IPS-11a (cell line): ENCODE results near the gene CACNA1E.

Experiments used
- H3K4me3 ChIP-seq: one replicate; pipeline ENCODE4 v1.5.1; 2013; ENCODE audit warnings: low read depth, low read length, control low read depth

The CACNA1E gene

DNA sequence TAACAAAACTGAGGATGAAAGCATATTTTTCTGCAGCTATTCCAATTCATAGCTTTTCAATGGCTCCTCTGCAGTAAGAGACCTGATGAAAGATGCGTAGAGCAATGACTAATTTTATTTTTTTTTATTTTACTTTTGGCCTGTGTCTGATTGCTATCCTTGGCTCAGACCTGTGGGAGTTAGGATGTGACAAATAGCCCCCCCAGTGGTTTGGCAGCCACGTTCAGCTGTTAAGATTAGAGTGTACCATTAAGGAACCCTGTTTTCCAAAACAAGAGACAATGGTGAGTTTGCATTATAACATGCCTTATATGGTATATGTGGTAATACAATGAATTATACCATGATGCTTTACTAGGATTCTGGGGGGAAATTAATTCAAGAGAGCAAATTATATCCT is 264.7 kb downstream of the CACNA1E start:
- H3K4me3 ChIP-seq: no peak overlapping the region

DNA sequence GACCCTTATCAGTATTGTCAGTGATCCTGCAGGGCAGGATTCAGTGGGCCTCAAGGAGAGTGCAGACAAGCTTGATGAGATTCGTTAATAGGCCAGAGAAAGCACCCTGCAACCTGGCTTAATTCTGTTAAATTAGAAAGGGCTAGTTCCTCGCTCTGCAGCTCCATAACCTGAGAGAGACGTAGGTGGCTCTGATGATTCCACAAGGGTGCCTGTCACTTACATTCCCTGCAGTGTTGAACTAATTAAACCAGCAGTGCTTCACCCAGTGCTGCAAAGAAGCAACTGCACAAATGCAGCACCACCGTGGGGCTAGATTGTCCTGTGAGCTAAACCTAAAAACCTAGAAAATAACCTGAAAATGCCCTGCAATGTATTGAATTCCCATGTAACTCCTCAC is 270.8 kb downstream of the CACNA1E start:
- H3K4me3 ChIP-seq: no peak overlapping the region

DNA sequence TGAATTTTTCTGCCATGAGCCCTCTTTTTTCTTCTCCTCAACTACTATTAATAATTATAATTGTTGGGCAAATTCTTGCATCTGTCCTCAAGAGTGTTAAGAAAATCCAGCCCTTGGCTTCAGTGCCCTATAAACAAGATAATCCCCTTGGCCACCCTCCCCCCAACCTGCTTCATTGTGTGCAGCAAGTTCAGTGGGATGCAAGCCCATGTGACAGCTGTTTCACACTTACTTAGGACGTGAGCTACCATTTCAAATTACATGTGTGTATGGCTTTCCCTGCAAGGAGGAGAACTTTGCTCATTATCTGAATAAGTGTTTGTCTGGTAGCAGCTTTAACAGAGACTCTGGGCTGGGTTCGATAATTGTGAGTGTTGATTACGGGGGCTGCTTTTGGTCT is 276.2 kb downstream of the CACNA1E start:
- H3K4me3 ChIP-seq: no peak overlapping the region

DNA sequence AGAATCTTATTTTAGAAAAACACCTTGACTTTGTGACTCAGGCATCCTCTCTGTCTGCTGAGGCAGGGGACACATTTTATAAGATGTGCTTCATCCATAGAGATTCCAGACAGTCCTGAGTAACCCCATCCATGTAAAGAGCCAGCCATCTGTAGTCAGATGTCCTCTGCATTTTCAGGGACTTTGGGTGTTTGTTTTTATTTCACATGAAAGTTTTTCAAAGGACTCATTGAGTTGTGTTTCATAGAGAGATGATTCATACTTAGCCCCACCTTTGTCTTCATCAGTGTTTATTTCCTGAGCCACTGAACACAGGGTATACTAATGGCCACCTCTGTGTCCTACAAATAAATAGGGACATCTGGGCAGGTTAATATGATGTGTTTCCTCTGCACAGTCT is 280.4 kb downstream of the CACNA1E start:
- no peak overlapping the region for H3K4me3 ChIP-seq

DNA sequence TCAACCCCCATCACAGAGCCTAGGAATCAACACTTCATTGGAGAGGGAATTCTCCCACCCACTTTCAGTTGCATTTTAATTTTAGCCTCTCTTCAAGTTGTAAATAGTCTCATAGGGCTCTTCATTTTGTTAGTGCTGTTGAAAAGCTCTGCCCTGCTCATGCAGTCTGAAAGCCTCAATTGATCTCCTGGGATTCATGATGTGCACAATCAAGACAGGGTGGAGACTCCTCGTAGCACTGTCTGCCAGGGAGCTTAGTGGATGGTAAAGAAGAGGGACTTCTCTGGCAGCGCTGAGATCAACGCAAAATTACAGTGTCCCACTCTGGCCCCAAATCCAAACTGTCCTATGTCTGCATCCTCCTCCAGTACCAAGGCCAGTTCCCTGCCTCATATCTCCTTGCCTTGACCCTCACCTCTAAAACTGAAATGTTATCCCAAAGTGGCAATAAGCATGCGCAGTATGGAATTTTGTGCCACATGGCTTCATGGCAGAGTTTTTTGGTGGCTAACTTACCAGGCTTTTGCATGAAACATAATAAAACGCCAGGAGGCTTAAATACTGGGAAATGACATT is 282.2 kb downstream of the CACNA1E start:
- H3K4me3 ChIP-seq: no peak overlapping the region

DNA sequence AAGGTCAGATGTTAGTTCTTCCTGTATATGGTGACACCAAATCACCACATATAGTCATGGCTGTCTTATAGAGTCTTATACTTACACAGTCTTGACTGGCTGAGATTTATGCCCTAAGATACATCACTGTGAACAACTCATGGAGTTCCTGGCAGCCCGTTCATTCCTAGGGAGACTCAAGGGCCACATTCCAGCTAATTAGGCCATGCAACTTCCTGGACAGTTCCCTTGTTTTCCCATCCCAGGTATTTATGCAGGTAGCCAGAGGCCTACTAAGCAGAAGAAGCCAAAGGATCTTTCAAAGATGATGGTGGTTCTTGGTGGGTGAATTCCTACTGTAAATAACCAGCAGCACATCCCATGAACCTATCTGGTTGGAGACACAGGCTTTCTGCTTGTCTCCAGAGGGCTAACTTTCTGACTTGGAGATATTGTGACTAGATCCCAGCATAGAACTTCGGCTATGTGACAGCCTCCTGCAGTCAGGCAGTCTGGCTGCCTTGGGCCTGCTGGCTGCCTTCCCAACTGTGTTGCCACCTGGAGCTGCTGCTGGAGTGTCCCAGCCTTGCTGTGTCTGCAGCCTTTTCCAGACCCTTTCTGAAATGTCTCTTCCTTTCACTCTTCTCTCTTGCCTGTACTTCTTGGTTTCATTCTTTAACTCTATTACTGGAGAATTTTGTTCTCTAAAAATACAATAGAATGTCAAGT is 283.8 kb downstream of the CACNA1E start:
- H3K4me3 ChIP-seq: no peak overlapping the region

DNA sequence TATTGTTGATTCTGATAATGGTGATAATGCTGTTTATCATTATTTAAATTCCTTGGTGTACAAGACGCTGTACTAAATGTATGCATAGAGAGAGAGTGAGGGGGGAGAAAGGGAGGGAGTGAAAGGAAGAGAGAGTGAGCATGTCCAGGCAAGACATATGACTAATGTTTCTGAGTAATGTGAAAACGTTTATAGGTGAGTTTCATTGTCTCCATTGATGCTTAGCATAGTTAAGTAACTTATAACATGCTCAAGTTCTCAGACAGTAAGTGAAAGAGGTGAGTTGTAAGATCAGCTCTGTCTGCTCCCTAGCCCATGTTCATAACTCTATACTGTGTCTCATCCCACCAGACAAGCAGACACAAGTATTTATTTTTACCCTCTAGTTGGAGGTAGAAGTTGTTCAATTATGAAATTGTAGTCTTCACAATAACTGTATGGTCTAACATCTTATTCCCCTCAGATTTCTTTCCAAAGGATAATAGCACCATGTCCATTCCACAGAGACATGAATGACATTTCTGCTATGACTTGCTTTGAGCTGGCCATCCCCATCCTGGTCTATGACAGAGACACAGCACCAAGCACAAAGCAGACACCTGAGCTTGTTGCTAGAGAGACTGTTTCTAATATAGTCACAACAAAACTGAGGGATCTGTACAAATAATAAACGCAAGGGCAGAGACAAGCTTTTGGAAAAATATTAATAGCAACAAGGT is 285.1 kb downstream of the CACNA1E start:
- H3K4me3 ChIP-seq: no peak overlapping the region

DNA sequence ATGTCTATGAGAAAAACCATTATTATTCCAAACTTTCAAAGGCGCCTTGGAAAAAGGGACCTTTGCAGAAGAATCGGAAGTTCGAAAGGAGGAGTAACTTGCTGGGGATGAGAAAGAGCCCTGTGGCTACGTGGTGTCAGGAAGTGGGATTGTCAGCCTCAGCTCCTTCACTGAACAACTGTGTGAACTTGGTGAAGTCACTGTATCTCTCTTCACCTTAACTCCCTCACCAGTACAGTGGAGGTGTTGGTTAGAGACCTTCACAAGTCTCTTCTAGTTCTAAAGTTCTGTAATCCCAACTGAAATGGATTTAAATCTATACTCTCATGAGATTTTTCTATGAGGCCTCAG is 285.6 kb downstream of the CACNA1E start:
- H3K4me3 ChIP-seq: no peak overlapping the region

DNA sequence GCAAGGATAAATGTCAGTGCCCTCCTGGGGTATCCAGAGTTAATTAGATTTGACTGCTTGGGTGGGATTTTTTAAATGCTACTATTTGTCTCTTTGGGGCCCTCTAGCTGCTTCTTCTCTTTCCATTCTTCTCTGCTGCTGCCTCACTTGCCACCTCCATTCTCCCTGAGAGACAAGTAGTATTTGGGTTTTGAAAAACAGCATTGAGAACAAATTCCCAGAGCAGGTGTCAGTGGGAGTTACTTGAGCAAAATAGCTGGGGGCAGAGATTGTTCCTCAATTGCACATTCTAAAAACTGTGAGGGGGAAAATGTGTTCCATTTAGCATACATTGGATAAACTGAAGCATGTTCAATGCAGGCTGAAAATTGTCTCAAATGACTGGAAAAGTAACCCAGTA is 286.5 kb downstream of the CACNA1E start:
- no peak overlapping the region for H3K4me3 ChIP-seq

DNA sequence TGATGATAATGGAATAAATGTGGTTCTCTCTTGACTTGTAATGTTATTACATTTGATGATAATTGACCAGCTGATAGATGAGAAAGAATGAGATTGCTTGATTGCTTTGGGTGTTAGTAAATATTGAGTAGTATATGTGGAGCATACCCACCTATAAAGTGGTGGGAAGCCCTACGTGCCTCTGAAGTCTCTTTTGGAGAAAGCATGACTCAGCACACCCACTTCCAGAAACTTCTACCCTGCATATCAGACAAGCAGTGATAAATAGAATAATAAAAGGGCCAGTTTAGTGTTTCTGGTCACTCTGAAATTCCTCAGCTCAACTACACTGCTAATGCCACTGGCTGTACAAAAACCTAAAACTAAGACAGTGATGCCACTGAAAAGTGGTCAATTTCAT is 289.4 kb downstream of the CACNA1E start:
- H3K4me3 ChIP-seq: no peak overlapping the region

DNA sequence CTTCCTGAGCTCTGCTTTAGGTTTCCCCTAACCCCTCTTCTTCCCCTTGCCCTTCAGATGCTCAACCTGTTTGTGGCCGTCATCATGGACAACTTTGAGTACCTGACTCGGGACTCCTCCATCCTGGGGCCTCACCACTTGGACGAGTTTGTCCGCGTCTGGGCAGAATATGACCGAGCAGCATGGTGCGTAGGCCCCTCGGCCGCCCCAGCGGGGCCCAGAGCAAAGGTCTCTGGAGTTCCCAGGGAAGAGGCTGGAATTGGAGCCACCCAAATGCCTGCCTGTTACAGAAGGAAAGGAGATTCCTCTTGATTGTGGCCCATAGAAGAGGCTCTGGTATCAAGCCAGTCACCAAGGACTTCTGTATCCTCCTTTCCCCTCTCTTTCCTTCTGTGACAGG is 292.7 kb downstream of the CACNA1E start:
- no peak overlapping the region for H3K4me3 ChIP-seq

DNA sequence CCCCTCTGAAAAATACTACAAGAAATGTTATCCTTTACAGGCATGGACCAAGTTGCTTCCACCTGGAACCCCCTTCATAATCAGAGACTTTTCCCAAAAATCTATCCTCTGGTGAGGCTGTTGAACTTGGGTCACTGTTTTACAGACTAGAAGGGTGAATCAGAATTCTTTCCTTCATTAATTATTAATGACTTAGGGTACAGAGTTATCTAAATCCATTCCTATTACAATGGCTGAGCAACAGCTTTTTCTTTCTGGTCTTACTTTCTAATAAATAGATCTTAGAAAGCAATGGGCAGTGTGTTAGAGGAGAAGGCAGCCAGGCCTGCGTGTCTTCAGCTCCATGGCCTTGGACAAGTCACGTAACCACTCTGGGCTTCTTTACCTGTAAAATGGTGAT is 294.0 kb downstream of the CACNA1E start:
- H3K4me3 ChIP-seq: no peak overlapping the region

DNA sequence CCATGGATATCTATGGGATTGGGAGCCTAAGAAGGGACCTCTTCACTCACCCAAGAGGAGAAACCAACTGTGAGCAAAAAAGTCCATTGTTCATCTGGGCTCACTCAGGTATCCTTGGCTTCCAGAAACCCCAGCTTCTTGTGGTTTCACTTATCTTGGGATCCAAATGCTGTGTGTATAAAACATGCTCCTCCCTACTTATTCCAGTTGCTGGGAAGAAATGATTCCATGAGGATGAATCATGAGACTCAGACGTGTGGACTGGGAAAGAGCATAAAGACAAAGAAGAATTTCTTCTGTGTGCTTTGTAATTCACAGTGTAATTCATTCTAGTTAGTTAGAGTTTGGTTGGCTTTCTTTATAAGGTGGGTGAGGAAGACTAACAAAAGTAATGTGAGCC is 294.5 kb downstream of the CACNA1E start:
- no peak overlapping the region for H3K4me3 ChIP-seq

DNA sequence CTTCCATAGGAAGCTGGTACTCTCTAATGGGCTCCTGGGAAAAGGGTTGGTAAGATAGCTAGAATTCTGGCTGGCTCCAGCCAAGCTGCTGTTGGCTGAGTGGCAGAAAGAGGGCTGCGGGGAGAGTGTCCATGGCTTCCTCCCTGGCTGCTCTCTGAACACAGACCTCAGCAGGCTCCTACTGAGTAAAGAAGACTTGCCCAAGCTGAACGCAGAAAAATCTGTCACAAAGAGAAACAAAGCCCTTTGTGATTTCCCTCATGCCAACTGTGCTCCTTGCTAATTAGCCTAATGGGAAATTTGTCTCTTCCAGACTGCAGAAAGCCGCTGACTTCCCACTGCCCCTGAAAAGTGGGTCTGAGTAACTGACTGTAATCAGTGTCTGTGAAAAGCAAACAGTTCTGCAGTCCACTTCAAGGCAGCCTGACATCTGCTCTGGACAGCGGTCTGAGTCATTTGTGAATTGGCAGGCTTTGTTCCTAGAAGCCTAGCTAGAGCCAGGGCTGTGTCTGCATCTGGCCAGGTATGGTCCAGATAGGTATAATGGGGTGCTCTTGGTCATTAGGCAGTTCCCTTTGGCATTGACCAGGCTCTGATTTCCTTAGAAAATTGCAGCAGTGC is 295.4 kb downstream of the CACNA1E start:
- no peak overlapping the region for H3K4me3 ChIP-seq

DNA sequence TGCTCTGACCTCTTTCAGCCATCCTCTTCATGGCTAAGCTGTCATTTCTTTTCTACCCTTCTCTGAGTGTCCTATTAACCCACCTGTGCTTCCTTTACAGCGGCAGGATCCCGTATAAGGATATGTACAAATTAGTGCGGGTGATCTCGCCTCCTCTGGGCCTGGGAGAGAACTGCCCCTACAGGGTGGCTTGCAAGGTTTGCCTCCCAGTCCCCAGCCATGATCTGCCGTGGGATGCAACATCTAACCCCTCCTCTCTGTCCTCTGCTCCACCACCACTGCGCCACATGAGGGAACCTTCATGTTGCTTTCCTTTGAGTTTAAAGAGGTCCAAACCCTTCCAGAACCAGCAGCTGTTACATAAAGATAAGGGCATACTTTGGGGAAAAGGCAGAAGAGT is 296.0 kb downstream of the CACNA1E start:
- no peak overlapping the region for H3K4me3 ChIP-seq

DNA sequence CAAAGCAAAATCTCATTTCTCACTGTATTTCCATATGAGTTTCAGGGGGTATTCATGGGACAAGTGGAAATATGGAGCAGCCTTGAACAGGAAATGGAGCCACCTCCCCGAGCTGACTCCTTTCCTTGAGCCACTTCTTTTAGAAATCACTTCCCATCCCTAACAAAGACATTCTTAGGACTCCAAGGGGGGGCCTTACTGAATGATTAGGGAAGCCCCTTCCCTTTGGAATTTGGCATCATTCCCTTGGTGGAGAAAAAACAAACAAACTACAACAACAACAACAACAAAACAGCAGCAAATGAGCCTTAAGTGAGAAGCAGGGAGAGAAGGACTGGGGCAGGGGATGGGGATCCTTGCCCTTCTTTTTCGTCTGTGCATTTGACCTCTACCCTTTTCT is 299.9 kb downstream of the CACNA1E start:
- no peak overlapping the region for H3K4me3 ChIP-seq

DNA sequence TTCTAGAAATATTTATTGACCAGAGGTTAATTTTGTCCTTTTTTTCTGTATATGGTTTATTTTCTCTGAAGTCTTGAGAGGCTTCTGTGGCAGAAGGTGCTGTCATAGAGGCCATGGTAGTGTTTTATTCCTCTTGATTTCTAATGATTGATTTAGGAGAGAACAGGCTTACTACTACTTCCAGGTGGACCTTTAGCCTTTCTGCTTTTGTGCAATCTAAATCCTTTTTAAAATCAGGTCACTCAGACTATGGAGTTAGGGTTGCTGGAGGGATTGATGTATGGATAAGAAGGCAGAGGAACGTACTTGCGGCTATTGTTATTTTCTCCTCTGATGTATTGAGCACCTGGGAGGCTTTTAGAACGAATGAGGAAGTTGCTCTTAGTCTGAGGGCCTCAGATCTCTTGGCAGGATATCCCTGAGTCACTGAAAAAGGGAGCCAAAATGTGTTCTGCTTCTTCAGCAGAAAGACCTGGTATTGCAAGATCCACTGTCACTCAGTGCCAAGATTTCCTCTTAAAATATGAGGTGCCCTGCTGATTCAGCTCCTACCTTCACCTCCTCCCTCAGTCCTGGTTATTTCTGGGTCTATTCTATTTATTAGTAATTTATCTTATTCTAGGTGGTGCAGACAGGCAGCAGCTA is 300.8 kb downstream of the CACNA1E start:
- no peak overlapping the region for H3K4me3 ChIP-seq

DNA sequence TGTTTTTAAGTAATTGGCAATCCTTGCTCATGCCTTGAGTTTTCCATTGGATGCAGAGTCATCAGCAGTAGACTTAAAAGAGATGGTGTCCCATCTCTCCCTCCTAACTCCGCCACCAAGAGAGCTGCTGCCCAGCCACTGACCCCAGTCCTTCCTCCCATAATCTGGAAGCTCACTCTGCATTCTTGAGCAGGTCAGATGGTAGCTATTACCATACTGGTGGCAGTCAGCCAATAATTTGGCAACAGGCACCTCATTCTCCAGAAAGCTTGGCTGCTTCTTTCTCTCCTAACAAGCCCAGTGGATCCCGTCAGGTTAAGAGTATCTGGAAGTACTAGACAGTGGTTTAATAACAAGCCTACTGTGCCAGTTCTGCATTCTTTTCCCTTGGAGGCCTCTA is 306.1 kb downstream of the CACNA1E start:
- H3K4me3 ChIP-seq: no peak overlapping the region

DNA sequence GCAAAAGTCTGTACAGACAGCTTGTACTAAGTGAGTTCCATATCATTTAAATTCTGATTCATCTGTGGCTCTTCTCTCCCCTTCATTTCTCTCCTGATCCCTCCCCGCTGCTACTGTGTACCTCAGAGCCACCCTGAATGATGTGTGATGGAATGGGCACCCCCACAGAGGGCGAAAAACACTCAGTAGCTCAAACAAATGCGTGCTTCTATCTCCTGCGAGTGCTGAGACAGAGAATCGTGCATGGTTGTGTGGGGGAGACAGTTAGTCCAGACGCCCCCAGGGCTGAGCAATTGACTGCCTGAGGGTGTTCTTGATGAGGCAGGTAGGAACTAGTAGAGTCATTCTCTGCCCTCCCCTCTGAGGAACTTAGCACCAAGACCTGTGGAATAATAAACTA is 308.4 kb downstream of the CACNA1E start:
- no peak overlapping the region for H3K4me3 ChIP-seq

DNA sequence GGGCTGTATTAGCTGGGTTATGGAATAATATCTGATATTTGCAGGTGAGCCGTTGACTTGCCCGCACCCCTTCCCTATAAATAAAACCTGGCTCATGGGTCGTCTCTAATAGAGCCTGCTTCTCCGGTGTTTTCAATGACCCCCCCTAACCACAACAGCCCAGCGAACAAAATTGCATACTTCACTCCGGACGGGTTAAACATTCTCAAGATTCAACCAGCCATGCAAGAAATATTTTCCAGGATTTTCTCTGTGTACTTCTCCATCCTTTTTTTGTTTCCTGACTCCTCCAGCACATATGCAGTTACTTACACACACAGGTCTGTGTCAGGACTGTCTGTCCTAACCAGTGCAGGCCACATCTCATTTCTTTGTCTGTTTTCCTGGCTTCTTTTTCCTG is 310.5 kb downstream of the CACNA1E start:
- H3K4me3 ChIP-seq: no peak overlapping the region

DNA sequence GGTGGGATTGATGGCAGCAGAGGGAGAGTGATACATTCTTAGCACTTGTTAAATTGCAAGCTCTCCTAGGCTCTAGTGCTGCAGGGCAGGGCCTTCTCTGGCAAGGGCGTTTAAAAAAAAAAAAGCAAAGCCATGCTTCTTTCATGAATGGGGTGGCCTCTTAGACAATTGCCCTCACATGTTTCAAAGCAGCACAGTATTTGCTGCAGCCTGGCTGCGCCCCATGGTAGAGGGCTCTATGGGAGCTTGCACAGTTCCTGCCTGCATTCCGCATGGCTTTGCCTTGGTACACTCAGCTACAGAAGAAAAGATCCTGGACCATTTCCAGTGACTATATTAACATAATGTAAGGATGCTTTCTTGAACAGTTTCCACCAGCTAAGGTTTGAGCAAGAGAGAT is 311.0 kb downstream of the CACNA1E start:
- H3K4me3 ChIP-seq: no peak overlapping the region
